GM21528 (cell line): Measurements from ENCODE around the gene MAGEA2B.
"Not testable (repeated sequence)": the region's sequence is repeated elsewhere in the genome, so short reads cannot be mapped to it uniquely, and the experiment has no call there.

Experiments used
- ATAC-seq: cut with Tn5 transposase; IDR thresholded peaks from one replicate; pipeline ENCODE4 v1.9.1; 2021; ENCODE audit warnings: mild to moderate bottlenecking, moderate library complexity; ENCODE audit not compliant: unreplicated experiment, low FRiP score

MAGEA2B gene

GRCh38 chrX:152713815-152714787, at the start of gene MAGEA2B:
MAGEA2B (plus strand) TSS chrX:152714628; CDS start chrX:152717107, 2,479 bp downstream.
- ATAC-seq = not testable (repeated sequence)

DNA sequence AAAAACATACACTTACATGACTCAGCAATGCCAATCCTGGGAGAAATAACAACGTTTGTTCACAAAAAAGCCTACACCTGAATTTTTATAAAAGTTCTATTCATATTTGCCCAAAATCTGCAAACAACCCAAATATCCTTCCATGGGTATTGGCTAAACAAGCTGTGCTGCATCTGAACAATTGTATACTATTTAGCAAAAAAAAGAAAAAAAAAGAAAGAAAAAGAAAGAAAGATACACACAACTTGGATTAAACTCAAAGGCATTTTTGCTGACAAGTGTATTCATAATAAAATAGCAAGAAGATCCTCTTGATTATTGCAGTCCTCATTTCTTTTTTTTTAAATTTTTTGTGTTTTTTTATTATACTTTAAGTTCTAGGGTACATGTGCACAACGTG, 40.3 kb upstream of the MAGEA2B start:
- no peak for ATAC-seq

- not testable (repeated sequence) for ATAC-seq
Measured at GRCh38 chrX:152674652-152675051, 39.8 kb upstream of the MAGEA2B start.

DNA sequence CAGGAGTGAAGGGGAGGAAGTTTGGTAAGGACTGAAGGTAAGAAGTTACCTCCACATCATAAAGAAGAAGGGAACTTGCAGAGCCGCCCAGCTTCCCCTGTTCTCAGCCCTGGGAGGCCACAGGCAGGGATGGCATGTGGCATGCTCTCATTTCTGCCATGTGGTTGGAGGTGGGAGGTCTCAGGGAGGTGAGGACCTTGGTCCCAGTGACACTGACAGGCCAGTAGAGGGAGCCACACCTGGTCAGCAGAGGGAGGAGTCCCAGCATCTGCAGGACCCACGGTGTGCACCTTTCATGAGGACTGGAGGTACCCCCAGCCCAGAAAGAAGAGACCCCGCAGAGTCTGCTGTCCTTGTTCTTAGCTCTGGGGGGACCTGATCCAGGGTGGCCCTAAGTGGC, 33.4 kb upstream of the MAGEA2B start:
- not testable (repeated sequence) for ATAC-seq

DNA sequence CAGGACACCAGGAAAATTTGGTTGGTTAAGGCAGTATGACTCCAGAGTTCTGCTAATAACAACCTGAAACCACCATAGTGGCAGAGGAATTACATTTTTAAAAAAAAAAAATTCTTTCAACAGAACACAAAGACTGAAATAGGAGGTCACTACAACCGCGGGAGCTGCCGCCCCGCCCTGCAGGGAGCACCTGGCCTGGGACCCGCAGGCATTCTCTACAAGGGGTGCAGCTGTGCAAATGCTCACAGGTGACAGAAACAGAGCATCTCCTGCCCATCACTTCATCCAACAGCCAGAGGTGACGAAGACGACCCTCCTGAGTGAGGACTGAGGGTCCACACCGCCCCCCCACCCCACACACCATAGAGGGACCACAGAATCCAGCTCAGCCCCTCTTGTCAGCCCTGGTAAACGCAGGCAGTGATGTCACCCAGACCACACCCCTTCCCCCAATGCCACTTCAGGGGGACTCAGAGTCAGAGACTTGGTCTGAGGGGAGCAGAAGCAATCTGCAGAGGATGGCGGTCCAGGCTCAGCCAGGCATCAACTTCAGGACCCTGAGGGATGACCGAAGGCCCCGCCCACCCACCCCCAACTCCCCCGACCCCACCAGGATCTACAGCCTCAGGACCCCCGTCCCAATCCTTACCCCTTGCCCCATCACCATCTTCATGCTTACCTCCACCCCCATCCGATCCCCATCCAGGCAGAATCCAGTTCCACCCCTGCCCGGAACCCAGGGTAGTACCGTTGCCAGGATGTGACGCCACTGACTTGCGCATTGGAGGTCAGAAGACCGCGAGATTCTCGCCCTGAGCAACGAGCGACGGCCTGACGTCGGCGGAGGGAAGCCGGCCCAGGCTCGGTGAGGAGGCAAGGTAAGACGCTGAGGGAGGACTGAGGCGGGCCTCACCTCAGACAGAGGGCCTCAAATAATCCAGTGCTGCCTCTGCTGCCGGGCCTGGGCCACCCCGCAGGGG, 16.2 kb upstream of the MAGEA2B start, which contains the start of gene MAGEA3:
MAGEA3 (plus strand) TSS at position 843 of the 980 bp plus-strand sequence. CDS start 2,039 bp downstream, outside the sequence.
- not testable (repeated sequence) for ATAC-seq

- ATAC-seq = not testable (repeated sequence)
Measured at GRCh38 chrX:152700390-152700789, 14.0 kb upstream of the MAGEA2B start.

DNA sequence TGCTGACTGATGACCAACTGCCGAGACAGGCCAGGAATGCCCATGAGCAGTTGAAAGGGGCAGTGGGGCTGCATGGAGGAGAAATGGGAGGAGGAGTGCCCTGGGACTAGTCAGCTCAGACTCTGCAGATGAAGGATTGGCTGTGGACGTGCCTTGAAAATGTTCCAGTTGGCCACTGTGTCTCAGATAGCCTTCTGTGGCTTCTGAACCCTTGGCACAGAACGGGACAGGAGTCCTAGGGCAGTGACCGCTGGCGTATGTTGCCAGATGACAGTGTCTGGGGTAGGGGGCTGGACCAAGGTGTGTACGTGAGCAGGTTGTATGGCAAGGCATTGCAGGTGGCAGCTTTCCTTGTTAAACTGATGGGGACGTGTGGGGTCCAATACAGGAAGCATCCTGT, 7.9 kb upstream of the MAGEA2B start:
- not testable (repeated sequence) for ATAC-seq

- not testable (repeated sequence) for ATAC-seq
Measured at GRCh38 chrX:152709173-152709572, 5.3 kb upstream of the MAGEA2B start, which contains the start of gene CSAG2. CSAG2 (minus strand) TSS chrX:152709273; CDS start chrX:152709112, 161 bp downstream.

DNA sequence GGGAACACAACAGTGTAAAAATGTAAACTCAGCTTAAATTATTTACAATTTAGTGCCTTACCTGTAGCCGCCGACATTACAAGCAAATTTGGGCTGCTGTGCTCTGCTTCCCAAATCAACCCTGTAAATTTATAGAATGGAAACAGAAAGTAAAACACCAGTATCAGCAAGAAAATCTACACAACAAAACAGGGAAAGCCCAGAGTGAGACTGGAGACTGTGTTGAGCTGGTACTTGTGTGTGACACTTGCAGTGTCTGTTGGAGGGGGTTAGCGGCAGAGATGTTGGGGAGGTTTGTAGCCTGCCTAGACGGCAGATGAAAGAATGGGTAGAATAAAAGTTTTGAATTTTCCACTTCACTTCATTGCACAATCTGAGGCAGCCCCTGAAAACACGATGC, 1.2 kb upstream of the MAGEA2B start:
- ATAC-seq = not testable (repeated sequence)

DNA sequence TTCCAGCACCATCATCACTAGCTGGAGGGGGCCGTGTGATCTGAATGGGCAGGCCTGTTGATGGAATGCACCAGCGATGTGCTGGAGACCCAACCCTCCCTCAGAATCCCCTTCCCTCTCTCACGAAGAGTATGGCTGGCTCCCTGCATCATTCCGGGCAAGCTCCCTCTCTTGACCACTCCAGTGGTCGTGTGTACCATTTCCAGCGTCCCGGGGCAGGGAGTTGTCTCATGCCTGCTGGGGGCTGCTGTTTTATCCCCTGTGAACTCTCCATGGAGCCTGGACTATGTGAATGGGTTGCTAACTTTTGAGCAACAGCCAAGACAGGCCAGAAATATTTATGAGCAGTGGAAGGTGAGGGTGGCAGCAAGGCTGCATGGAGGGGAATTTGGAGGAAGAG, 11.0 kb downstream of the MAGEA2B start:
- no peak for ATAC-seq

DNA sequence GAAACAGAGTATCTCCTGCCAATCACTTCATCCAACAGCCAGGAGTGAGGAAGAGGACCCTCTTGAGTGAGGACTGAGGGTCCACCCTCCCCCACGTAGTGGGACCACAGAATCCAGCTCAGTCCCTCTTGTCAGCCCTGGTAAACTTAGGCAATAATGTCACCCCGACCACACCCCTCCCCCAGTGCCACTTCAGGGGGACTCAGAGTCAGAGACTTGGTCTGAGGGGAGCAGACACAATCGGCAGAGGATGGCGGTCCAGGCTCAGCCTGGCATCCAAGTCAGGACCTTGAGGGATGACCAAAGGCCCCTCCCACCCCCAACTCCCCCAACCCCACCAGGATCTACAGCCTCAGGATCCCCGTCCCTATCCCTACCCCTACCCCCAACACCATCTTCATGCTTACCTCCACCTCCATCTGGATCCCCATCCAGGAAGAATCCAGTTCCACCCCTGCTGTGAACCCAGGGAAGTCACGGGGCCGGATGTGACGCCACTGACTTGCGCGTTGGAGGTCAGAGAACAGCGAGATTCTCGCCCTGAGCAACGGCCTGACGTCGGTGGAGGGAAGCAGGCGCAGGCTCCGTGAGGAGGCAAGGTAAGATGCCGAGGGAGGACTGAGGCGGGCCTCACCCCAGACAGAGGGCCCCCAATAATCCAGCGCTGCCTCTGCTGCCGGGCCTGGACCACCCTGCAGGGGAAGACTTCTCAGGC, 19.0 kb downstream of the MAGEA2B start, which contains the start of the genes CSAG1 and MAGEA12:
CSAG1 (minus strand) TSS at position 461 of the 715 bp plus-strand sequence. CDS start 1,261 bp downstream, outside the sequence.
MAGEA12 (plus strand) TSS at position 497 of the 715 bp plus-strand sequence. CDS start 2,405 bp downstream, outside the sequence.
- no peak for ATAC-seq

DNA sequence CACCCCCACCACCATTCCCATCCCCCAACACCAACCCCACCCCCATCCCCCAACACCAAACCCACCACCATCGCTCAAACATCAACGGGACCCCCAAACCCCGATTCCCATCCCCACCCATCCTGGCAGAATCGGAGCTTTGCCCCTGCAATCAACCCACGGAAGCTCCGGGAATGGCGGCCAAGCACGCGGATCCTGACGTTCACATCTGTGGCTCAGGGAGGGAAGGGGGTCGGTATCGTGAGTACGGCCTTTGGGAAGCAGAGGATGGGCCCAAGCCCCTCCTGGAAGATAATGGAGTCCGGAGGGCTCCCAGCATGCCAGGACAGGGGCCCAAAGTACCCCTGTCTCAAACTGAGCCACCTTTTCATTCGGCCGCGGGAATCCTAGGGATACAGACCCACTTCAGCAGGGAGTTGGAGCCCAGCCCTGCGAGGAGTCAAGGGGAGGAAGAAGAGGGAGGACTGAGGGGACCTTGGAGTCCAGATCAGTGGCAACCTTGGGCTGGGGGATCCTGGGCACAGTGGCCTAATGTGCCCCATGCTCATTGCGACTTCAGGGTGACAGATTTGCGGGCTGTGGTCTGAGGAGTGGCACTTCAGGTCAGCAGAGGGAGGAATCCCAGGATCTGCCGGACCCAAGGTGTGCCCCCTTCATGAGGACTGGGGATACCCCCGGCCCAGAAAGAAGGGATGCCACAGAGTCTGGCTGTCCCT, 19.9 kb downstream of the MAGEA2B start:
- ATAC-seq = not testable (repeated sequence)

- ATAC-seq = no peak
Measured at GRCh38 chrX:152735101-152735500, 20.7 kb downstream of the MAGEA2B start.

DNA sequence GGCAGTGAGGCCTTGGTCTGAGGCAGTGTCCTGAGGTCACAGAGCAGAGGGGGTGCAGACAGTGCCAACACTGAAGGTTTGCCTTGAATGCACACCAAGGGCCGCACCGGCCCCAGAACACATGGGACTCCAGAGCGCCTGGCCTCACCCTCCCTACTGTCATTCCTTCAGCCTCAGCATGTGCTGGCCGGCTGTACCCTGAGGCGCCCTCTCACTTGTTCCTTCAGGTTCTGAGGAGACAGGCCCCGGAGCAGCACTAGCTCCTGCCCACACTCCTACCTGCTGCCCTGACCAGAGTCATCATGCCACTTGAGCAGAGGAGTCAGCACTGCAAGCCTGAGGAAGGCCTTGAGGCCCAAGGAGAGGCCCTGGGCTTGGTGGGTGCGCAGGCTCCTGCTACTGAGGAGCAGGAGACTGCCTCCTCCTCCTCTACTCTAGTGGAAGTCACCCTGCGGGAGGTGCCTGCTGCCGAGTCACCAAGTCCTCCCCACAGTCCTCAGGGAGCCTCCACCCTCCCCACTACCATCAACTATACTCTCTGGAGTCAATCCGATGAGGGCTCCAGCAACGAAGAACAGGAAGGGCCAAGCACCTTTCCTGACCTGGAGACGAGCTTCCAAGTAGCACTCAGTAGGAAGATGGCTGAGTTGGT, 21.6 kb downstream of the MAGEA2B start:
- ATAC-seq = no peak

DNA sequence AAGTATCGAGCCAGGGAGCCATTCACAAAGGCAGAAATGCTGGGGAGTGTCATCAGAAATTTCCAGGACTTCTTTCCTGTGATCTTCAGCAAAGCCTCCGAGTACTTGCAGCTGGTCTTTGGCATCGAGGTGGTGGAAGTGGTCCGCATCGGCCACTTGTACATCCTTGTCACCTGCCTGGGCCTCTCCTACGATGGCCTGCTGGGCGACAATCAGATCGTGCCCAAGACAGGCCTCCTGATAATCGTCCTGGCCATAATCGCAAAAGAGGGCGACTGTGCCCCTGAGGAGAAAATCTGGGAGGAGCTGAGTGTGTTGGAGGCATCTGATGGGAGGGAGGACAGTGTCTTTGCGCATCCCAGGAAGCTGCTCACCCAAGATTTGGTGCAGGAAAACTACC, 22.1 kb downstream of the MAGEA2B start:
- ATAC-seq = not testable (repeated sequence)

- ATAC-seq = no peak
Measured at GRCh38 chrX:152738560-152738959, 24.1 kb downstream of the MAGEA2B start.

DNA sequence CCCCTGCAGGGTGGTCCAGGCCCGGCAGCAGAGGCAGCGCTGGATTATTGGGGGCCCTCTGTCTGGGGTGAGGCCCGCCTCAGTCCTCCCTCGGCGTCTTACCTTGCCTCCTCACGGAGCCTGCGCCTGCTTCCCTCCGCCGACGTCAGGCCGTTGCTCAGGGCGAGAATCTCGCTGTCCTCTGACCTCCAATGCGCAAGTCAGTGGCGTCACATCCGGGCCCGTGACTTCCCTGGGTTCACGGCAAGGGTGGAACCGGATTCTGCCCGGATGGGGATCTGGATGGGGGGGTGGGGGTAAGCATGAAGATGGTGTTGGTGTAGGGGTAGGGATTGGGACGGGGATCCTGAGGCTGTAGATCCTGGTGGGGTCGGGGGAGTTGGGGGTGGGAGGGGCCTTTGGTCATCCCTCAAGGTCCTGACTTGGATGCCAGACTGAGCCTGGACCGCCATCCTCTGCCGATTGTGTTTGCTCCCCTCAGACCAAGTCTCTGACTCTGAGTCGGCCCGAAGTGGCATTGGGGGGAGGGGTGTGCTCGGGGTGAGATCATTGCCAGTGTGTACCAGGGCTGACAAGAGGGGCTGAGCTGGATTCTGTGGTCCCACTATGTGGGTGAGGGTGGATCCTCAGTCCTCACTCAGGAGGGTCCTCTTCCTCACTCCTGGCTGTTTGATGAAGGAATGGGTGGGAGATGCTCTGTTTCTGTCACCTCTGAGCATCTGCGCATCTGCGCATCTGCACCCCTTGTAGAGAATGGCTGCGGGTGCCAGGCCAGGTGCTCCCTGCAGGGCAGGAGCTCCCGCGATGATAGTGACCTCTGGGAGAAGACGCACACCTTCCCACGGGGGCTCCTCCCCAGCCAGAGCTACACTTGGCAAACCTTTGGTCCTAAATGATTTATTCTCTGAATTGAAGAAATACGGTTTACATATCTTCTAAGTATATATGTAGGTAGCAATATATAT, 39.5 kb downstream of the MAGEA2B start, which contains the start of gene MAGEA2:
MAGEA2 (minus strand) TSS at position 157 of the 965 bp plus-strand sequence. CDS start 2,479 bp downstream, outside the sequence.
- ATAC-seq = not testable (repeated sequence)
